ENCODE measurements around the gene HSF5.

HSF5 gene

GRCh38 chr17:58410714-58411407 lies 77.3 kb downstream of the HSF5 start:
- peaks cover 0 to 3% of the 10 kb centered on the region in 2 experiments for H3K27me3 ChIP-seq (ENCODE audit: control insufficient read depth in 1 of 2, insufficient read depth in 1 of 2, low read length in 2 of 2)
- no peak overlapping the region for H2BK5ac ChIP-seq (ENCODE audit: low read depth, low read length, poor library complexity, severe bottlenecking)
- no peak overlapping the region for H3K14ac ChIP-seq (ENCODE audit: low read length in 2 of 2)
- no peak overlapping the region for H3K27ac ChIP-seq (ENCODE audit: low read length, poor library complexity, severe bottlenecking)
- no peaks in the 10 kb centered on the region for H3K36me3 ChIP-seq (ENCODE audit: control insufficient read depth in 1 of 2, insufficient read depth in 2 of 2, low read depth in 1 of 2, low read length in 2 of 2)
- H3K4me3 ChIP-seq (ENCODE audit: insufficient read depth in 1 of 2, low read depth in 1 of 2, low read length in 2 of 2), result no peak overlapping the region
- no peak overlapping the region for H2AFZ ChIP-seq (ENCODE audit: low read depth, low read length)
- H3K4ac ChIP-seq (ENCODE audit: low read depth in 1 of 2, low read length in 2 of 2), result no peak overlapping the region
- no peak overlapping the region for H2BK15ac ChIP-seq (ENCODE audit: low read depth, poor library complexity, severe bottlenecking)
- H3K79me1 ChIP-seq (replicated peaks; ENCODE audit: low read length, poor library complexity, severe bottlenecking), result no peaks in the 10 kb centered on the region
- H4K91ac ChIP-seq (ENCODE audit: low read length), result no peak overlapping the region
- no peak overlapping the region for H3K9ac ChIP-seq (ENCODE audit: low read length)
- H2BK120ac ChIP-seq (ENCODE audit: low read depth, low read length), result no peak overlapping the region
- H3K18ac ChIP-seq (ENCODE audit: low read depth in 1 of 2, low read length in 2 of 2), result no peak overlapping the region
- H2AK5ac ChIP-seq (ENCODE audit: low read length, severe bottlenecking), result no peak overlapping the region
- H3K4me2 ChIP-seq (ENCODE audit: low read length, poor library complexity, severe bottlenecking), result no peak overlapping the region
- no peak for DNase-seq
- H3K9me3 ChIP-seq (ENCODE audit: control insufficient read depth, low read length), result no peaks in the 10 kb centered on the region
- no peak overlapping the region for H2BK12ac ChIP-seq (ENCODE audit: low read length in 2 of 2)
- H3K23ac ChIP-seq (ENCODE audit: low read length in 2 of 2), result no peak overlapping the region
- H3K4me1 ChIP-seq (ENCODE audit: control insufficient read depth, insufficient read depth, low read depth, low read length), result no peaks in the 10 kb centered on the region
- H4K8ac ChIP-seq (ENCODE audit: low read length), result no peak overlapping the region

- H4K8ac ChIP-seq (ENCODE audit: low read length), result no peak overlapping the region
- H3K9ac ChIP-seq (ENCODE audit: low read length), result no peak overlapping the region
- H3K4me1 ChIP-seq (ENCODE audit: control insufficient read depth, insufficient read depth, low read depth, low read length), result no peaks in the 10 kb centered on the region
- no peak overlapping the region for H3K18ac ChIP-seq (ENCODE audit: low read depth in 1 of 2, low read length in 2 of 2)
- H2BK120ac ChIP-seq (ENCODE audit: low read depth, low read length), result no peak overlapping the region
- no peak overlapping the region for H3K14ac ChIP-seq (ENCODE audit: low read length in 2 of 2)
- H2BK5ac ChIP-seq (ENCODE audit: low read depth, low read length, poor library complexity, severe bottlenecking), result no peak overlapping the region
- DNase-seq, result no peak
- no peaks in the 10 kb centered on the region for H3K27me3 ChIP-seq (ENCODE audit: control insufficient read depth in 1 of 2, insufficient read depth in 1 of 2, low read length in 2 of 2)
- H3K4ac ChIP-seq (ENCODE audit: low read depth in 1 of 2, low read length in 2 of 2), result no peak overlapping the region
- H2BK12ac ChIP-seq (ENCODE audit: low read length in 2 of 2), result no peak overlapping the region
- no peak overlapping the region for H3K27ac ChIP-seq (ENCODE audit: low read length, poor library complexity, severe bottlenecking)
- 87% methylated on average over 4 of the region's 5 CpGs for WGBS
- H2BK15ac ChIP-seq (ENCODE audit: low read depth, poor library complexity, severe bottlenecking), result no peak overlapping the region
- H3K4me3 ChIP-seq (ENCODE audit: insufficient read depth in 1 of 2, low read depth in 1 of 2, low read length in 2 of 2), result no peak overlapping the region
- no peak overlapping the region for H3K4me2 ChIP-seq (ENCODE audit: low read length, poor library complexity, severe bottlenecking)
- H4K91ac ChIP-seq (ENCODE audit: low read length), result no peak overlapping the region
- no peak overlapping the region for H3K23ac ChIP-seq (ENCODE audit: low read length in 2 of 2)
- H2AFZ ChIP-seq (ENCODE audit: low read depth, low read length), result no peak overlapping the region
- no peaks in the 10 kb centered on the region for H3K36me3 ChIP-seq (ENCODE audit: control insufficient read depth in 1 of 2, insufficient read depth in 2 of 2, low read depth in 1 of 2, low read length in 2 of 2)
- H2AK5ac ChIP-seq (ENCODE audit: low read length, severe bottlenecking), result no peak overlapping the region
- H3K9me3 ChIP-seq (ENCODE audit: control insufficient read depth, low read length), result no peaks in the 10 kb centered on the region
- no peaks in the 10 kb centered on the region for H3K79me1 ChIP-seq (replicated peaks; ENCODE audit: low read length, poor library complexity, severe bottlenecking)
Measured at GRCh38 chr17:58409432-58409831, 78.8 kb downstream of the HSF5 start.

- no peak overlapping the region for H4K91ac ChIP-seq (ENCODE audit: low read length)
- no peak overlapping the region for H2BK15ac ChIP-seq (ENCODE audit: low read depth, poor library complexity, severe bottlenecking)
- no peaks in the 10 kb centered on the region for H3K4me1 ChIP-seq (ENCODE audit: control insufficient read depth, insufficient read depth, low read depth, low read length)
- no peak overlapping the region for H3K4ac ChIP-seq (ENCODE audit: low read depth in 1 of 2, low read length in 2 of 2)
- H3K9ac ChIP-seq (ENCODE audit: low read length), result no peak overlapping the region
- no peak overlapping the region for H4K8ac ChIP-seq (ENCODE audit: low read length)
- H2BK5ac ChIP-seq (ENCODE audit: low read depth, low read length, poor library complexity, severe bottlenecking), result no peak overlapping the region
- no peak overlapping the region for H3K27ac ChIP-seq (ENCODE audit: low read length, poor library complexity, severe bottlenecking)
- H2BK12ac ChIP-seq (ENCODE audit: low read length in 2 of 2), result no peak overlapping the region
- no peak overlapping the region for H2BK120ac ChIP-seq (ENCODE audit: low read depth, low read length)
- H3K9me3 ChIP-seq (ENCODE audit: control insufficient read depth, low read length), result no peaks in the 10 kb centered on the region
- no peak overlapping the region for H2AK5ac ChIP-seq (ENCODE audit: low read length, severe bottlenecking)
- no peak overlapping the region for H3K4me3 ChIP-seq (ENCODE audit: insufficient read depth in 1 of 2, low read depth in 1 of 2, low read length in 2 of 2)
- 25% methylated on average over 6 of the region's 6 CpGs for WGBS
- no peak for DNase-seq
- no peaks in the 10 kb centered on the region for H3K79me1 ChIP-seq (replicated peaks; ENCODE audit: low read length, poor library complexity, severe bottlenecking)
- H3K18ac ChIP-seq (ENCODE audit: low read depth in 1 of 2, low read length in 2 of 2), result no peak overlapping the region
- no peak overlapping the region for H3K4me2 ChIP-seq (ENCODE audit: low read length, poor library complexity, severe bottlenecking)
- H3K14ac ChIP-seq (ENCODE audit: low read length in 2 of 2), result no peak overlapping the region
- H3K27me3 ChIP-seq (ENCODE audit: control insufficient read depth in 1 of 2, insufficient read depth in 1 of 2, low read length in 2 of 2), result peaks cover 9 to 16% of the 10 kb centered on the region in 2 experiments
- H3K23ac ChIP-seq (ENCODE audit: low read length in 2 of 2), result no peak overlapping the region
- no peaks in the 10 kb centered on the region for H3K36me3 ChIP-seq (ENCODE audit: control insufficient read depth in 1 of 2, insufficient read depth in 2 of 2, low read depth in 1 of 2, low read length in 2 of 2)
- H2AFZ ChIP-seq (ENCODE audit: low read depth, low read length), result no peak overlapping the region
Measured at GRCh38 chr17:58403311-58403710, 84.9 kb downstream of the HSF5 start.

GRCh38 chr17:58402679-58403078 lies 85.5 kb downstream of the HSF5 start:
- no peak overlapping the region for H3K14ac ChIP-seq (ENCODE audit: low read length in 2 of 2)
- no peak overlapping the region for H3K4me3 ChIP-seq (ENCODE audit: insufficient read depth in 1 of 2, low read depth in 1 of 2, low read length in 2 of 2)
- H2BK120ac ChIP-seq (ENCODE audit: low read depth, low read length), result no peak overlapping the region
- WGBS, result 29% methylated on average over 1 of the region's 1 CpG
- H4K91ac ChIP-seq (ENCODE audit: low read length), result no peak overlapping the region
- no peak overlapping the region for H3K4me2 ChIP-seq (ENCODE audit: low read length, poor library complexity, severe bottlenecking)
- H3K23ac ChIP-seq (ENCODE audit: low read length in 2 of 2), result no peak overlapping the region
- no peaks in the 10 kb centered on the region for H3K9me3 ChIP-seq (ENCODE audit: control insufficient read depth, low read length)
- H2BK12ac ChIP-seq (ENCODE audit: low read length in 2 of 2), result no peak overlapping the region
- H3K27ac ChIP-seq (ENCODE audit: low read length, poor library complexity, severe bottlenecking), result no peak overlapping the region
- no peak overlapping the region for H4K8ac ChIP-seq (ENCODE audit: low read length)
- H2AK5ac ChIP-seq (ENCODE audit: low read length, severe bottlenecking), result no peak overlapping the region
- H3K9ac ChIP-seq (ENCODE audit: low read length), result no peak overlapping the region
- H2AFZ ChIP-seq (ENCODE audit: low read depth, low read length), result no peak overlapping the region
- H2BK5ac ChIP-seq (ENCODE audit: low read depth, low read length, poor library complexity, severe bottlenecking), result no peak overlapping the region
- no peaks in the 10 kb centered on the region for H3K4me1 ChIP-seq (ENCODE audit: control insufficient read depth, insufficient read depth, low read depth, low read length)
- no peaks in the 10 kb centered on the region for H3K79me1 ChIP-seq (replicated peaks; ENCODE audit: low read length, poor library complexity, severe bottlenecking)
- H3K36me3 ChIP-seq (ENCODE audit: control insufficient read depth in 1 of 2, insufficient read depth in 2 of 2, low read depth in 1 of 2, low read length in 2 of 2), result no peaks in the 10 kb centered on the region
- H2BK15ac ChIP-seq (ENCODE audit: low read depth, poor library complexity, severe bottlenecking), result no peak overlapping the region
- H3K18ac ChIP-seq (ENCODE audit: low read depth in 1 of 2, low read length in 2 of 2), result no peak overlapping the region
- no peak for DNase-seq
- no peak overlapping the region for H3K4ac ChIP-seq (ENCODE audit: low read depth in 1 of 2, low read length in 2 of 2)
- H3K27me3 ChIP-seq (ENCODE audit: control insufficient read depth in 1 of 2, insufficient read depth in 1 of 2, low read length in 2 of 2), result peaks cover 9 to 16% of the 10 kb centered on the region in 2 experiments
